ENCODE measurements around the gene ADNP2.

DNA sequence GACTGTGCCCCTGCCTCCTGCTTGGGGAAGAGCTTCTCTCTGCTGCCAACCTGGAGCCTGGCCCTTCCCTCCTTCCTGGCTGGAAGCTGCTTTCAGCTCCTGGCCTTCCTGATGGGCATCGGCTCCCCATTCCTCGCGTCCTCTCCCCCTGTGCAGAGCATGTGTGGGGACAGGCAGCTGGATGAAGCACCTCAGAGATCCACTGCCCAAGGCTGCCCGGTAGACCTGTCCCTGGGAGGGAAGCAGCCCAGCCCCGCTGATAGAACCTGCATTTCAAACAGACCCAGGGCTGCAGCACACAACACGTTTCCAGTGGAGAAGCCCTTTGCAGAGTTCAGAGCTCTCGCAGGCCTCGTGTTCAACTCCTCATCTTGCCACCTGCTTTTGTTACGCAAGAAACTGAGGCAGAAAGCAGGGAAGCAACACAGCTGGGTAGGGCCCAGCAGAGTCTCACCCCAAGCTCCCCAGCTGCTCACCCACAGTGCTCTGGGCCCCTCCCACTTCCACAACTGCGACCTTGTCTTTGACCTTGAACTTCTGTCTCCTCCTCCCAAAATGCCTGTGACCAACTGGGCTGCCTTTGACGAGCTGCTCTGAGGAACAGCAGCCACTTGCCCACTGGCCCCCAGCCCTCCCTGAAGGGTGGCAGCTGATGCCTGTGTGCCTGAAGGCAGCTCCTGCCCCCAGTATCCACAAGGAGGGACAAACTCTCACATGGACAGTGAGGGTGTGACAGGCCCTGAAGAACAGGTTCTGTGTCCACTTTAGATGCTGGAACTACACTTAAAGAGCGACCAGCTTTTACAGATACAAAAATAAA, 72.8 kb downstream of the ADNP2 start:
- TF ChIP-seq, protein P1, sequence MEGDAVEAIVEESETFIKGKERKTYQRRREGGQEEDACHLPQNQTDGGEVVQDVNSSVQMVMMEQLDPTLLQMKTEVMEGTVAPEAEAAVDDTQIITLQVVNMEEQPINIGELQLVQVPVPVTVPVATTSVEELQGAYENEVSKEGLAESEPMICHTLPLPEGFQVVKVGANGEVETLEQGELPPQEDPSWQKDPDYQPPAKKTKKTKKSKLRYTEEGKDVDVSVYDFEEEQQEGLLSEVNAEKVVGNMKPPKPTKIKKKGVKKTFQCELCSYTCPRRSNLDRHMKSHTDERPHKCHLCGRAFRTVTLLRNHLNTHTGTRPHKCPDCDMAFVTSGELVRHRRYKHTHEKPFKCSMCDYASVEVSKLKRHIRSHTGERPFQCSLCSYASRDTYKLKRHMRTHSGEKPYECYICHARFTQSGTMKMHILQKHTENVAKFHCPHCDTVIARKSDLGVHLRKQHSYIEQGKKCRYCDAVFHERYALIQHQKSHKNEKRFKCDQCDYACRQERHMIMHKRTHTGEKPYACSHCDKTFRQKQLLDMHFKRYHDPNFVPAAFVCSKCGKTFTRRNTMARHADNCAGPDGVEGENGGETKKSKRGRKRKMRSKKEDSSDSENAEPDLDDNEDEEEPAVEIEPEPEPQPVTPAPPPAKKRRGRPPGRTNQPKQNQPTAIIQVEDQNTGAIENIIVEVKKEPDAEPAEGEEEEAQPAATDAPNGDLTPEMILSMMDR (IDR thresholded peaks at IDR 0.05): no peak
- TF ChIP-seq POLR2AphosphoS5 (IDR thresholded peaks at IDR 0.05; ENCODE audit: low read depth, low read length): no peak
